ENCODE data around the gene RFPL3.
"Not testable (repeated sequence)": the region's sequence is repeated elsewhere in the genome, so short reads cannot be mapped to it uniquely, and the experiment has no call there.

The RFPL3 gene

GRCh38 chr22:32357567-32357966 lies at the start of gene RFPL3:
Gene RFPL3, plus strand, starts transcription at chr22:32357867. Its CDS starts 205 bp downstream, at chr22:32358072.
- DNase-seq = not testable (repeated sequence)

- DNase-seq = no peak
These were observed 49.5 kb upstream of the RFPL3 start for GRCh38 chr22:32308191-32308590.

GRCh38 chr22:32308934-32309333 lies 48.7 kb upstream of the RFPL3 start:
- no peak for DNase-seq

- no peak for DNase-seq
These were observed 47.9 kb upstream of the RFPL3 start for GRCh38 chr22:32309585-32310251.

GRCh38 chr22:32310777-32311176 lies 46.9 kb upstream of the RFPL3 start:
- no peak for DNase-seq

GRCh38 chr22:32311551-32312071 lies 46.1 kb upstream of the RFPL3 start:
- peak; percentile 9 for DNase-seq

- DNase-seq = no peak
These were observed 44.9 kb upstream of the RFPL3 start for GRCh38 chr22:32312748-32313147.

- DNase-seq = no peak
These were observed 44.1 kb upstream of the RFPL3 start for GRCh38 chr22:32313532-32313931.

- DNase-seq = no peak
These were observed 40.1 kb upstream of the RFPL3 start for GRCh38 chr22:32317524-32317923.

- DNase-seq = no peak
These were observed 39.3 kb upstream of the RFPL3 start for GRCh38 chr22:32318361-32318760.

GRCh38 chr22:32319861-32320406 lies 37.7 kb upstream of the RFPL3 start:
- no peak for DNase-seq

GRCh38 chr22:32322986-32323385 lies 34.7 kb upstream of the RFPL3 start:
- DNase-seq = no peak

GRCh38 chr22:32323513-32324164 lies 34.0 kb upstream of the RFPL3 start:
- no peak for DNase-seq

- no peak for DNase-seq
These were observed 32.9 kb upstream of the RFPL3 start for GRCh38 chr22:32324505-32325415.

GRCh38 chr22:32325416-32325801 lies 32.3 kb upstream of the RFPL3 start:
- peak; percentile 70 for DNase-seq

GRCh38 chr22:32325811-32326237 lies 31.8 kb upstream of the RFPL3 start:
- DNase-seq = peak; percentile 27

GRCh38 chr22:32326647-32327046 lies 31.0 kb upstream of the RFPL3 start:
- no peak for DNase-seq

- DNase-seq = peak; percentile 0
These were observed 30.6 kb upstream of the RFPL3 start for GRCh38 chr22:32327066-32327465.

GRCh38 chr22:32327596-32328171 lies 30.0 kb upstream of the RFPL3 start:
- DNase-seq = no peak

- no peak for DNase-seq
These were observed 29.1 kb upstream of the RFPL3 start for GRCh38 chr22:32328306-32329201.

GRCh38 chr22:32329202-32329645 lies 28.4 kb upstream of the RFPL3 start:
- no peak for DNase-seq
